Psoas muscle (tissue), 8 donors: Measurements from ENCODE around the gene CD300C. TPM values are rescaled to one million over a fixed set of nuclear protein-coding genes. Genes with fewer than 3 reads are reported as not detected.

Experiments used
- ATAC-seq, 4 donors: fragments of 200-7000 bp; cut with Tn5 transposase; one replicate each; pipeline ENCODE4 v1.9.1; 2020; ENCODE audit warnings: moderate library complexity in 3 of 4, mild to moderate bottlenecking in 2 of 4
- DNase-seq, 2 donors: peaks; one replicate each; pipeline ENCODE4 v3.0.0-alpha.2; 2020
- H3K27ac ChIP-seq: fragments of 200-600 bp; one replicate; pipeline ENCODE4 v1.8.0; 2022
- H3K27me3 ChIP-seq, 3 donors: fragments of 200-600 bp in 1 of 3; one replicate each; pipeline versions ENCODE4 v1.6.1 to v1.8.0; 2013 to 2022; ENCODE audit warnings: low read length in 2 of 3, mild to moderate bottlenecking in 2 of 3, moderate library complexity in 1 of 3; ENCODE audit not compliant: insufficient read depth in 3 of 3
- H3K36me3 ChIP-seq, 2 donors: fragments of 200-600 bp in 1 of 2; one replicate each; pipeline versions ENCODE4 v1.6.1 to v1.8.0; 2013 to 2022; ENCODE audit warnings: low read depth in 1 of 2, mild to moderate bottlenecking in 1 of 2, moderate library complexity in 1 of 2; ENCODE audit not compliant: insufficient read depth in 1 of 2
- H3K4me1 ChIP-seq: fragments of 200-600 bp; one replicate; pipeline ENCODE4 v1.8.0; 2022
- H3K4me3 ChIP-seq: fragments of 200-600 bp; one replicate; pipeline ENCODE4 v1.8.0; 2022; ENCODE audit warnings: mild to moderate bottlenecking
- H3K9me3 ChIP-seq: fragments of 200-600 bp; one replicate; pipeline ENCODE4 v1.8.0; 2022
- CTCF ChIP-seq: fragments of 200-600 bp; IDR thresholded peaks from one replicate; pipeline ENCODE4 v1.8.0; 2022; ENCODE audit warnings: antibody characterized with exemption
- WGBS, 3 donors: extraction: QIAGEN DNeasy Blood & Tissue Kit; methylation state at CpG; one replicate each; pipeline versions ENCODE4 v1.1.6 to v1.1.7; 2013; 5-methylcytosine and 5-hydroxymethylcytosine counted together
- intact Hi-C, 2 donors: fragments of 100-400 bp; cut with DNase I; formaldehyde crosslinking; loops; one replicate each; pipeline versions ENCODE4 v1.11.0 to v1.14.2; 2022
- polyA plus RNA-seq, 3 donors: library from polyadenylated mRNA; stranded (reverse); fragments of 200-250 nt; gene quantifications; one replicate each; pipeline ENCODE4 v1.2.3, GENCODE V29; 2013
- total RNA-seq, 4 donors: library from RNA; stranded (reverse); fragmentation: NEBNext Ultra II Directional in 2 of 4; extraction: Animal tissue kit (Norgen Biotek cat#: 25700) in 2 of 4; gene quantifications; one replicate each; pipeline versions ENCODE4 v1.2.1 to v1.2.4, GENCODE V29; 2021 to 2023
- donor health status: healthy with polysubstance abuse.
- donor health status: DM: no; HTN: no; CAD: no; lungs with moderate emphysema.
- donor health status: Bipolar disorder and iron deficiency.
- donor health status: healthy.
- donor health status: DM: yes; HTN: yes; CAD: no.
- donor health status: DM: no; HTN: no; CAD: no.
- donor health status: DM: no; HTN: no; CAD: no.
- donor health status: DM: yes; HTN: yes; CAD: no.

Gene CD300C
- total and polyA plus RNA-seq, 7 donors: 0.03 to 0.44 (median 0.32) TPM

GRCh38 chr17:74547736-74548135 is 1.8 kb upstream of the CD300C start:
- ATAC-seq (no peak), DNase-seq (no peak)
- no peaks in the 10 kb centered on the region for H3K27me3 ChIP-seq
- H3K36me3 ChIP-seq: no peaks in the 10 kb centered on the region
- intact Hi-C loops: no loop called here
- H3K9me3 ChIP-seq: no peaks in the 10 kb centered on the region
- H3K4me3 ChIP-seq: no peak overlapping the region
- H3K27ac ChIP-seq: no peak overlapping the region
- TF ChIP-seq CTCF: no peak
- WGBS, 3 donors: 67 to 75% (median 75%) methylated on average over 3 of the region's 3 CpGs
- no peaks in the 10 kb centered on the region for H3K4me1 ChIP-seq

DNA sequence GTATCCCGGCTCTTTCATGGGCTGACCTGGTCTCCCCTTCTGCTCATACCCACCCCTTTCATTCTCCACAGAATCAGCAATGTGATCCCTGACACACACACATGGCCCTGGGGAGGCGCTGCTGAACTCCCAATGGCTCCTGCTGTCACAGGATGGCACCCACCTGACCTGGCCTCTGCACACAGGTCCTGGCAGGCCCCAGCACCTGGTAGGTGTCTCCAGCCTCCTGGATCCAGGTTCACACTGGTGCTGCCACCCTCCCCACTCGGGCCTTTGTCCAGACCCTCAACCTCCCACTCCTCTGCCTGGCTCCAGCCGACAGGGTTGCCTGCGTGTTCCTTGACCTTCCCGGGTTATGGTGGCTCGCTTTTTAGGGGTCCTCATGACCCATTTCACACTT is 1.3 kb upstream of the CD300C start:
- Histone ChIP-seq H3K4me3 (no peak overlapping the region), H3K4me1 (no peaks in the 10 kb centered on the region), H3K27ac (no peak overlapping the region), H3K9me3 (no peaks in the 10 kb centered on the region), H3K36me3 (no peaks in the 10 kb centered on the region), H3K27me3 (no peaks in the 10 kb centered on the region)
- intact Hi-C loops: no loop called here
- TF ChIP-seq CTCF: no peak
- DNase-seq (no peak), ATAC-seq (no peak)
- WGBS, 3 donors: 86 to 92% (median 88%) methylated on average over 7 of the region's 7 CpGs

DNA sequence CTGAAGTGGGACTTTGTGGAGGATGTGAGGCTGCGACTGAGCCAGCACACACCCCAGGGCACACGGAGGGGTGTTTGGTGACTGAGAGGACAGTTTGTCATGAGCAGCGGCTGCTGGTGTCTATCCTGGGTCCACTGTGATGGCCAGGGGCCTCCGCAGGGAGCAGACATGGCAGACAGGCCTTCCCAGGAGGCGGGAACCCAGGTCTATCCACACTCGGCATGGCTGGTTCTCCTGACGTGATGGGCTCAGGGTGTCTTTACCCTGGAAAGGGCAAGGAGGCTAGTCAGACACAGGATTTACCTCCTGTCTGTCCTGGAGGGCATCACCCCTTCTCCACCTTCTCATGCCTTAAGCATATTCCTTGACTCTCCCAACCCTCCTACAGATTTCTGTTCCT is 671 bp upstream of the CD300C start:
- Histone ChIP-seq H3K9me3 (no peaks in the 10 kb centered on the region), H3K27me3 (no peaks in the 10 kb centered on the region), H3K4me1 (no peaks in the 10 kb centered on the region), H3K36me3 (no peaks in the 10 kb centered on the region), H3K4me3 (no peak overlapping the region), H3K27ac (no peak overlapping the region)
- no peak for TF ChIP-seq CTCF
- DNase-seq: no peak
- intact Hi-C loops: no loop called here
- 80 to 87% (median 85%) methylated on average over 7 of the region's 7 CpGs for WGBS, 3 donors
- ATAC-seq: no peak

- Histone ChIP-seq H3K27me3 (no peaks in the 10 kb centered on the region), H3K36me3 (no peaks in the 10 kb centered on the region), H3K4me3 (no peak overlapping the region), H3K27ac (no peak overlapping the region), H3K4me1 (no peaks in the 10 kb centered on the region), H3K9me3 (no peaks in the 10 kb centered on the region)
- no peak for DNase-seq
- intact Hi-C loops: no loop called here
- no peak for ATAC-seq
- no peak for TF ChIP-seq CTCF
- WGBS, 3 donors: 77 to 81% (median 78%) methylated on average over 16 of the region's 16 CpGs
These were observed 698 bp downstream of the CD300C start for GRCh38 chr17:74544991-74545842.
